Keratinocyte (primary cell): ENCODE measurements around the gene MBNL2. TPM values are rescaled to one million over a fixed set of nuclear protein-coding genes. Genes with fewer than 3 reads are reported as not detected.

Experiments
- DNase-seq: peaks from one replicate; pipeline ENCODE4 v3.0.0-alpha.2; 2011; ENCODE audit warnings: low read depth, missing footprints, low spot score
- FAIRE-seq: peaks from 2 replicates; lab custom pipeline; 2011; peaks lifted over from hg19 to GRCh38; lab: Jason Lieb, UNC
- H2AFZ ChIP-seq: 2 replicates; pipeline ENCODE4 v1.6.0; 2012; ENCODE audit warnings: low read length, control low read depth, inconsistent platforms; ENCODE audit not compliant: control insufficient read depth
- H3K27ac ChIP-seq: 2 replicates; pipeline ENCODE4 v1.5.1; 2011; ENCODE audit warnings: low read length; ENCODE audit not compliant: control insufficient read depth, insufficient read depth
- H3K27me3 ChIP-seq: 3 replicates; pipeline ENCODE4 v1.6.0; 2011; ENCODE audit warnings: low read length; ENCODE audit not compliant: control insufficient read depth, insufficient read depth; ENCODE audit errors: extremely low read depth
- H3K36me3 ChIP-seq, 2 experiments: 2 replicates in 1 of 2; 3 replicates in 1 of 2; pipeline ENCODE4 v1.5.1; 2011; ENCODE audit warnings: low read length in 2 of 2, mild to moderate bottlenecking in 1 of 2; ENCODE audit not compliant: control insufficient read depth in 2 of 2, insufficient read depth in 2 of 2; ENCODE audit errors: extremely low read depth in 1 of 2
- H3K4me1 ChIP-seq: 3 replicates; pipeline ENCODE4 v1.5.1; 2011; ENCODE audit warnings: low read length; ENCODE audit not compliant: control insufficient read depth, insufficient read depth; ENCODE audit errors: extremely low read depth
- H3K4me2 ChIP-seq: 3 replicates; pipeline ENCODE4 v1.6.0; 2011; ENCODE audit warnings: low read depth, low read length; ENCODE audit not compliant: control insufficient read depth, insufficient read depth; ENCODE audit errors: extremely low read depth
- H3K4me3 ChIP-seq, 3 experiments: fragments of 200-600 bp in 1 of 3; sonication (generic) in 1 of 3; 2 replicates in 2 of 3; 3 replicates in 1 of 3; pipeline ENCODE4 v1.5.1; 2011 to 2016; ENCODE audit warnings: low read length in 3 of 3, mild to moderate bottlenecking in 3 of 3, control low read depth in 2 of 3, inconsistent platforms in 1 of 3, low read depth in 1 of 3, mixed read lengths in 1 of 3, mixed run types in 1 of 3, moderate library complexity in 1 of 3; ENCODE audit not compliant: control insufficient read depth in 2 of 3, insufficient read depth in 2 of 3; ENCODE audit errors: extremely low read depth in 1 of 3
- H3K79me2 ChIP-seq: 2 replicates; pipeline ENCODE4 v1.6.0; 2012; ENCODE audit warnings: low read length; ENCODE audit not compliant: control insufficient read depth, insufficient read depth
- H3K9ac ChIP-seq: 3 replicates; pipeline ENCODE4 v1.6.0; 2011; ENCODE audit warnings: low read length; ENCODE audit not compliant: control insufficient read depth, insufficient read depth; ENCODE audit errors: extremely low read depth
- H3K9me1 ChIP-seq: 3 replicates; pipeline ENCODE4 v1.6.0; 2011; ENCODE audit warnings: low read length; ENCODE audit not compliant: control insufficient read depth, insufficient read depth; ENCODE audit errors: extremely low read depth
- H3K9me3 ChIP-seq: 2 replicates; pipeline ENCODE4 v1.5.1; 2012; ENCODE audit warnings: low read depth, low read length; ENCODE audit not compliant: control insufficient read depth
- H4K20me1 ChIP-seq: 3 replicates; pipeline ENCODE4 v1.6.0; 2011; ENCODE audit warnings: low read length; ENCODE audit not compliant: control insufficient read depth, insufficient read depth; ENCODE audit errors: extremely low read depth
- EZH2 ChIP-seq: IDR thresholded peaks from one replicate; pipeline ENCODE4 v1.6.1; 2012; ENCODE audit warnings: inconsistent platforms, mild to moderate bottlenecking, low read length, moderate library complexity
- dilution Hi-C: fragments of 300-500 bp; cut with MboI; formaldehyde crosslinking; loops from one replicate; pipeline ENCODE4 v1.7.0; 2020; ENCODE audit warnings: low sequenced_read_pairs; ENCODE audit not compliant: extremely low pct_ligation_motif_present
- polyA plus RNA-seq, 5 experiments: library from polyadenylated mRNA; depleted of rRNA in 3 of 5; stranded (reverse) in 3 of 5; stranded (forward) in 1 of 5; unstranded in 1 of 5; fragments of >200 nt; gene quantifications; 1 replicate in 1 of 5; 2 replicates in 3 of 5; 3 replicates in 1 of 5; pipeline versions ENCODE4 v1.2.1 to v1.2.3, GENCODE V29; 2011 to 2012; ENCODE audit warnings: missing spikeins in 2 of 5, low read depth in 1 of 5, low replicate concordance in 1 of 5
- TF ChIP-seq, protein P1 (sequence below), 3 experiments: IDR thresholded peaks in 1 of 3; conservative IDR thresholded peaks in 1 of 3; optimal IDR thresholded peaks in 1 of 3; 2 replicates in 2 of 3; 3 replicates in 1 of 3; pipeline versions ENCODE3 to v1.5.1; 2011; ENCODE audit warnings: low read length in 3 of 3, mild to moderate bottlenecking in 3 of 3, moderate library complexity in 2 of 3, control low read depth in 1 of 3, inconsistent platforms in 1 of 3; ENCODE audit not compliant: insufficient read depth in 2 of 3; ENCODE audit errors: extremely low read depth in 1 of 3

Gene MBNL2
- polyA plus RNA-seq, 1 donor (not counting 4 experiments of a cell fraction or from before 2014, with no cell fraction given) = 28.4 TPM

DNA sequence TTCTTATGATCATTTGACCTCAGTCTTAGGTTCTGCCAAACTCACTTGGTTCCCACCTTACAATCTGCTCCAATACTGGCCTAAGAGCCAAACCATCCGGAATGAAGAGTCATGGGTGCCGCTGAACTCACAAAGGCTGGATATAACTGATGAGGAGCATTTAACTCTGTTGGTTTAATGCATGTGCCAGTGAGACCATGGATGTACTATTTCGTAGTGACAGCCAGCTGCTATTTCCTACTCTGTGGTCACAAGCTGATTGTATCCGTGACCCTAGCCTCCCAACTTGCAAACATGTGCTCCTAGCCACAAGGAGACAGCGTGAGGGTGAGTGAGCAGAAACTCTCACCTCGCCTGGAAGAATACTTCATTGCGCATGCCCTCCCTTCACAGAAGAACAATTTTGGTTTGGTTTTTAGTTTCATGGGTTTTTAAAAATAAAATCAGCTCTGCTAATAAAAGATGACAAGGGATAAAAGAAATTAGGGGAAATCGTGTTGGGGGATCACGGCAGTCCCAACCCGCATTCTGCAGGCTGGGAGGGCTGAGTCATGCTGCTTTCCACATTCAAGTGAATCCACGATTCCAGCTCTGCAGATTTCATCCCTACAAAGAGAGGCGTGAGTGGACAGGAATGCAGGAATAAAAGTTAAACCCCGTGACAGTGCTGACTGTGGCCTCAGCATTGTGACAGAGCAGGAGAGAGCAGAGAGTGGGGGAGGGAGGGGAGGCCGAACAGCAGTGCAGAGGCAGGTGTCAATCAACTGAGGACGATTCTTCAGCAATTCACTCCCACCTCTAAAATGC is 145.1 kb downstream of the MBNL2 start:
- no peak overlapping the region for H3K4me3 ChIP-seq
- dilution Hi-C loops = no loop called here
- no peaks in the 10 kb centered on the region for H3K79me2 ChIP-seq
- no peaks in the 10 kb centered on the region for H3K9me1 ChIP-seq
- no peak overlapping the region for H3K27ac ChIP-seq
- H3K36me3 ChIP-seq = peaks cover 0 to 14% of the 10 kb centered on the region in 2 experiments
- DNase-seq = no peak
- H3K4me2 ChIP-seq = no peak overlapping the region
- no peak overlapping the region for H3K9ac ChIP-seq
- H3K4me1 ChIP-seq = peaks cover 2% of the 10 kb centered on the region
- no peak overlapping the region for H2AFZ ChIP-seq
- H3K27me3 ChIP-seq = no peaks in the 10 kb centered on the region
- FAIRE-seq = no peak
- no peaks in the 10 kb centered on the region for H4K20me1 ChIP-seq
- TF ChIP-seq, protein P1, sequence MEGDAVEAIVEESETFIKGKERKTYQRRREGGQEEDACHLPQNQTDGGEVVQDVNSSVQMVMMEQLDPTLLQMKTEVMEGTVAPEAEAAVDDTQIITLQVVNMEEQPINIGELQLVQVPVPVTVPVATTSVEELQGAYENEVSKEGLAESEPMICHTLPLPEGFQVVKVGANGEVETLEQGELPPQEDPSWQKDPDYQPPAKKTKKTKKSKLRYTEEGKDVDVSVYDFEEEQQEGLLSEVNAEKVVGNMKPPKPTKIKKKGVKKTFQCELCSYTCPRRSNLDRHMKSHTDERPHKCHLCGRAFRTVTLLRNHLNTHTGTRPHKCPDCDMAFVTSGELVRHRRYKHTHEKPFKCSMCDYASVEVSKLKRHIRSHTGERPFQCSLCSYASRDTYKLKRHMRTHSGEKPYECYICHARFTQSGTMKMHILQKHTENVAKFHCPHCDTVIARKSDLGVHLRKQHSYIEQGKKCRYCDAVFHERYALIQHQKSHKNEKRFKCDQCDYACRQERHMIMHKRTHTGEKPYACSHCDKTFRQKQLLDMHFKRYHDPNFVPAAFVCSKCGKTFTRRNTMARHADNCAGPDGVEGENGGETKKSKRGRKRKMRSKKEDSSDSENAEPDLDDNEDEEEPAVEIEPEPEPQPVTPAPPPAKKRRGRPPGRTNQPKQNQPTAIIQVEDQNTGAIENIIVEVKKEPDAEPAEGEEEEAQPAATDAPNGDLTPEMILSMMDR (optimal IDR thresholded peaks at IDR 0.05 in 1 of 3, IDR thresholded peaks at IDR 0.05 in 1 of 3, conservative IDR thresholded peaks at IDR 0.05 in 1 of 3; ENCODE audit: extremely low read depth in 1 of 3, insufficient read depth in 2 of 3, low read length in 3 of 3) = no peak
- TF ChIP-seq EZH2 = no peak
- no peaks in the 10 kb centered on the region for H3K9me3 ChIP-seq

DNA sequence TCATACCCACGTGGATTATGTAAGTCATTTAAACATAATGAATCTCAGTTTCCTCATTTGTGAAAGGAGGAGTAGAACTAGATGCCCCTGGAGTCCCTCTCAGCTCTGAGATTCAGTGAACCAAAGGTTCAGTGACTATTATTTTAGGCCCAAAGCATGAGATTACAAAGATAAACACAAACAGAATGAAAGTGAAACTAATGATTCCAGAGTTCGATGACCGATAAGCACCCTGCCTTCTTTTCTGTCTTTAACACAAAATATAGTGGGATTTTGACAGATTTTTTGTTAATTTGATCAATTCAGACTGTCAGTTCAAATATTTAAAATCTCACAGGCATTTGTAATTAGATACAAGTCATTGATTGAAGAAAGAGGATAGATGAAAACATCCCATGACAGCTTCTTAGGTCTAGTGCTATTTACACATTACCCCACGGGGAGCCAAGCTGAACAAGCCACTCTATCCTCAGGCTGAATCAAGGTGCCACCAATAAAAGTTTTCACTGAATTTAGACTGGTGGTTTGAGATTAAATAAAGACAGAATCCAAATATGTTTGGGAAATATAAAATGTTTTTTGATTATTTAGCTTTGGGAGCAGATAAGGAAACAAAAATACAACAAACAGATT is 147.2 kb downstream of the MBNL2 start:
- peak overlapping the region in 2 of 3 experiments; percentile 16 to 22 for H3K4me3 ChIP-seq
- no peaks in the 10 kb centered on the region for H3K79me2 ChIP-seq
- no peaks in the 10 kb centered on the region for H3K27me3 ChIP-seq
- no peak for DNase-seq
- no peak for FAIRE-seq
- no peaks in the 10 kb centered on the region for H4K20me1 ChIP-seq
- H3K27ac ChIP-seq = peak overlapping the region; percentile 34
- peak overlapping the region; percentile 20 for H3K9ac ChIP-seq
- no peaks in the 10 kb centered on the region for H3K9me1 ChIP-seq
- H2AFZ ChIP-seq = no peak overlapping the region
- H3K9me3 ChIP-seq = no peaks in the 10 kb centered on the region
- peaks cover 2% of the 10 kb centered on the region for H3K4me1 ChIP-seq
- dilution Hi-C loops = no loop called here
- H3K36me3 ChIP-seq = peaks cover 0 to 12% of the 10 kb centered on the region in 2 experiments
- H3K4me2 ChIP-seq = peak overlapping the region; percentile 39
- TF ChIP-seq EZH2 = no peak
- TF ChIP-seq, protein P1 (optimal IDR thresholded peaks at IDR 0.05 in 1 of 3, IDR thresholded peaks at IDR 0.05 in 1 of 3, conservative IDR thresholded peaks at IDR 0.05 in 1 of 3; ENCODE audit: extremely low read depth in 1 of 3, insufficient read depth in 2 of 3, low read length in 3 of 3) = no peak
